Measurements from ENCODE around the gene PGC. TPM values are rescaled to one million over a fixed set of nuclear protein-coding genes. Genes with fewer than 3 reads are reported as not detected.

PGC gene
- total RNA-seq, 2 donors from 2014 or later: not detected

- intact Hi-C loops (cut with DNase I): no loop called here
- ATAC-seq (no peak), DNase-seq (no peak)
Observed at GRCh38 chr6:41757931-41758640, 10.9 kb upstream of the PGC start.

DNA sequence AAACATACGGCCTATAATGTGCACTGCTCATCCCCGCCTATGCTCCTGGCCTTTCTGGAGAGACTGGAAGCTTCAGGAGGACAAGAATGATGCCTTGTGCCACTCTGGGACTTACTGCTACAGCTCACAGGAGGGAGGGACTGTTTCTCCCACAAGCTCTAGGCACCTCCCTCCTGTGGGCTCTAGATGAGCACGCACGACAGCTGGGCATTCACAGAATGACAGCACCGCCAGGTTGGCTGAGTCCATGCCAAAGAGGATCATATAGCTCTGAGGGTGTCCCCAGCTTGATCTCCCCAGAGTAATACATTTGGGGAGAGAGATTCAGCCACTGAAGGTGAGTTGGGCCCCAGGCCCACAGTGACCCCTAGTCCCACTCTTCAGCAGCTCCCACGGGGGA, 10.1 kb upstream of the PGC start:
- ATAC-seq (no peak), DNase-seq (no peak)
- intact Hi-C loops (cut with DNase I): no loop called here

GRCh38 chr6:41756354-41756753, 9.2 kb upstream of the PGC start:
- ATAC-seq (no peak), DNase-seq (no peak)
- intact Hi-C loops (cut with DNase I): no loop called here

GRCh38 chr6:41755895-41756294, 8.7 kb upstream of the PGC start:
- ATAC-seq: no peak
- no peak for DNase-seq
- intact Hi-C loops (cut with DNase I): no loop called here

DNA sequence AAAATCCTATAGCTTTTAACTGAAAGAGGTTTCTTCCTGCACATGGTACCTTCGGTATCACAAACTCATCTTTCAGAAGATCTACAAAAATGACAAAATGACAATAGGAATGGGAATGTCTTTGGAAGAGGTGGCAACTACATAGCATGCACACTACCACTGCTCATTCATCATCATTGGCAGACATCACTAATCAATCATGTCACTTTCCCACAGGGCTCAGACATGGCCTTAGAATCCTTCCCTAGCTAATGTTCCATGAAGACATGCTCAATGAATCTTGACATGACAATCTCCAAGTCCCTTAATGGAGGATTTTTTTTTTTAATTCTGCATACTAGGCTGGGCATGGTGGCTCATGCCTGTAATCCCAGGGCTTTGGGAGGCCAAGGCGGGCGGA, 3.2 kb upstream of the PGC start:
- no peak for DNase-seq
- no peak for ATAC-seq
- intact Hi-C loops (cut with DNase I): no loop called here

- DNase-seq: no peak
- ATAC-seq: no peak
- intact Hi-C loops (cut with DNase I): no loop called here
Observed at GRCh38 chr6:41748542-41748941, 1.3 kb upstream of the PGC start.

GRCh38 chr6:41748102-41748477, 893 bp upstream of the PGC start:
- intact Hi-C loops (cut with DNase I): no loop called here
- ATAC-seq: no peak
- DNase-seq: no peak

- DNase-seq: no peak
- intact Hi-C loops (cut with DNase I): no loop called here
Observed at GRCh38 chr6:41746107-41746506, 1.1 kb downstream of the PGC start.

GRCh38 chr6:41744236-41744787, 2.9 kb downstream of the PGC start:
- intact Hi-C loops (cut with DNase I): no loop called here
- ATAC-seq (no peak), DNase-seq (no peak)

More at GRCh38 chr6:41746107-41746506, 1.1 kb downstream of the PGC start:
- ATAC-seq: no peak

GRCh38 chr6:41743406-41744235, 3.6 kb downstream of the PGC start:
- intact Hi-C loops (cut with DNase I): no loop called here
- no peak for ATAC-seq
- no peak for DNase-seq

GRCh38 chr6:41741625-41742490, 5.3 kb downstream of the PGC start:
- intact Hi-C loops (cut with DNase I): no loop called here
- DNase-seq: no peak
- no peak for ATAC-seq

DNA sequence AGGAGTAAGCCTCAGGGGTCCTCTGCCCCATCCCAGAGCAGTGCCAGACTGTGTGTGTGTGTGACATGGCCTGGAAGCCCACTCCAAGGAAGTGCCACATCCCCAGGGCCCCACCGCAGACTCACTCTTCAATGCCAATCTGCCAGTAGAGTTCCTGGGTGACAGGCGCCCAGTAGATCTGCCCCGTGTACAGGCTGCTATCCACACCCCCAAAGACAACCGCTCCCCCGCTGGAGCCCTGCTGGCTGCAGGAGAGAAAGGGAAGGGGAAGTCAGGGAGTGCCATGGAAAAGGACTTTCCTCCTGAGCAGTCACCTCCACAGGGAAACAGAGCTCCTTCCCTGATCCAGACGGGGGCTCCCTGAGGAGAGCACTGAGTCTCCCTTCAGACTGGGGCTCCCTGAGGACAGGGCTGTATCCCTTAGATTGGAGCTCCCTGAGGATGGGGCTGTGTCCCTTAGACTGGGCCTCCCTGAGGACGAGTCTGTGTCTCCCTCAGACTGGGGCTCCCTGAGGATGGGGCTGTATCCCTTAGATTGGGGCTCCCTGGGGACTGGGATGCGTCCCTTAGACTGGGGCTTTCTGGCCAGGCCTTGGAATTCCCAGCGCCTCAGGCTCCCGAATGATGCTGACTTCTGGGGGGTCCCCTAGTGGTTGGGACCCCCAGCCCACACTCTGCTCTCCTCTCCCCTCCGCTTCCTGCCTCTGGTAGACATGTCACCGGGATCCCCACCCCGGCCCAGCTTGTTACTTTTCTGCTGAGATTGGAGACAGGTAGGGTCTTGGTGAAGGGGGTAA, 6.6 kb downstream of the PGC start:
- ATAC-seq: no peak
- intact Hi-C loops (cut with DNase I): no loop called here
- DNase-seq: no peak

GRCh38 chr6:41739041-41739440, 8.2 kb downstream of the PGC start:
- DNase-seq (no peak), ATAC-seq (no peak)
- intact Hi-C loops (cut with DNase I): no loop called here

DNA sequence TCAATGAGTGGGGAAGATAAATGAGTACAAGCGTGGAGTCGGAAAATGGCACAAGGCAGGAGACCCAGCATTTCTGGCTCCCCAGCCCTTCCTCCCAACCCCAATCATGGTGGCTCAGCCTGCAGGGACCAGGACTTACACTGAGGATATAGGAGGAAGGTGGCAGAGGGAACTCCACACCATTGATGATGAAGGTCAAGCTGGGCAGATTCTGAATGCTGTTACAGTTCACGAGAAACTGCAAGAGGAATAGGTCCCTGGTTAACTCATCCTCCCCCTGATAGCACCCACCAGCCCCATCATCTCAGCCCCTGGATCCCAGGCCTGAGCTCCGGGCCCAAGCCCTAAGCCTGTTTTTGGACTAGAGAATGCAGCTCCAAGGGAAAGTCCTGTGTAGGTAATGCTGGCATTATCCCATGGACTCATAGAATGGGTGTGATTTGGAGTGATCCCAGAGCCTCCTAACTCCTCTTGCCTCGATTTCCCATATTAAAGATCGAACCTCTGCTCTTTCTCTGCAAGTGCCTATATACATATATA, 9.5 kb downstream of the PGC start:
- intact Hi-C loops (cut with DNase I): no loop called here
- DNase-seq (no peak), ATAC-seq (no peak)

GRCh38 chr6:41736800-41737555, 10.2 kb downstream of the PGC start:
- ATAC-seq: no peak
- intact Hi-C loops (cut with DNase I): no loop called here
- DNase-seq: no peak

GRCh38 chr6:41736186-41736733, 10.9 kb downstream of the PGC start:
- DNase-seq (no peak), ATAC-seq (no peak)
- intact Hi-C loops (cut with DNase I): no loop called here

DNA sequence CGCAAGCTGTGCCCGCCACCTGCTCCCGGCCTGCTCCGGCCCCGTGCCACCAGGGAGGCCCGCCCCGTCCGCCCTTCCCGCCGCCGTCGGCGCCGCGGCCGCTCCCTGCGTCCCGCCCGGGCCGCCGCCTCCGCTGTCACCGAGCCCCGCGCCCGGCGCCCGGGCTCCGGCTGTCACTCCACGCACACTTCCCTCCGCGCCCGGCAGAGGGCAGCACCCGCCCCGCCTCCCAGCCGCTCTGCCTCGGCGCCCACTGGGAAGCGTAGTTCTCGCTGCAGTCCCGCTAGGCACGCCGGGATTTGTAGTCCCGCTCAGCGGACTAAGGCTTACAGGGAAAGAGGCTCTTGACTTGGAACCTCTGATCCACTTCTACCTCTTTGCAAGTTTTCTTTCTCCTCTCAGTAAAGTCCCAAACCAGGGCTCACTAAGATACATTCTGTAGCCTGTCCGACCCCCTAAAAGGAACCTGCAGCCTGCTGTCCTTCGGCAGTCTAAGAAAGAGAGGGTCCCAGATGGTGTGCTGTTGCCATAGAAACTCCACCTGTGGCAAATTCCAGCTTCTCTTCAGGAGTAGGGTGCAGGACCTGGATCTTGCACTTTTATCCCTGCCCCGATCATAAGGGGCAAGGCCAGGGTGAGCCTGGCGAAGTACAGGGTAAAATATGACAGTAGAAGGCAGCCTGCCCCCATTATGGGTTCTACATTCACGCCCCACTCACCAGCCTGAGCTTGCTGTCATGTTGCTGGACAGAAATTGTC, 11.6 kb downstream of the PGC start, which contains the start of gene TFEB:
Gene TFEB (minus strand): TSS at position 182 of the 759 bp plus-strand sequence. CDS start 44,395 bp downstream, outside the sequence.
- ATAC-seq (peak; percentile 65), DNase-seq (peak; percentile 95)
- intact Hi-C loops (cut with DNase I): no loop called here
